Tibial nerve (tissue), 4 donors: ENCODE data around the gene DNAJC7. TPM values are rescaled to one million over a fixed set of nuclear protein-coding genes. Genes with fewer than 3 reads are reported as not detected.

Source experiments
- DNase-seq, 2 donors: peaks; one replicate each; pipeline ENCODE4 v3.0.0-alpha.2; 2019; ENCODE audit warnings: low spot score in 2 of 2
- H3K27ac ChIP-seq, 4 donors: fragments of 200-600 bp; sonication (generic) in 3 of 4; one replicate each; pipeline ENCODE4 v1.5.1; 2017 to 2019; ENCODE audit warnings: mild to moderate bottlenecking in 1 of 4
- H3K27me3 ChIP-seq, 2 donors: fragments of 200-600 bp; sonication (generic) in 1 of 2; one replicate each; pipeline versions ENCODE4 v1.5.1 to v1.6.0; 2017 to 2019
- H3K36me3 ChIP-seq, 3 donors: fragments of 200-600 bp; sonication (generic); one replicate each; pipeline ENCODE4 v1.5.1; 2018 to 2019
- H3K4me1 ChIP-seq, 4 donors: fragments of 200-600 bp; sonication (generic) in 3 of 4; one replicate each; pipeline ENCODE4 v1.5.1; 2017 to 2019
- H3K4me3 ChIP-seq, 4 donors: fragments of 200-600 bp; sonication (generic) in 3 of 4; one replicate each; pipeline ENCODE4 v1.5.1; 2017 to 2019; ENCODE audit warnings: mild to moderate bottlenecking in 1 of 4, moderate library complexity in 1 of 4
- H3K9me3 ChIP-seq, 4 donors: fragments of 200-600 bp; sonication (generic) in 3 of 4; one replicate each; pipeline ENCODE4 v1.5.1; 2017 to 2019
- CTCF ChIP-seq, 5 experiments: fragments of 200-600 bp in 3 of 5; fragments of 450-650 bp in 2 of 5; sonication (generic) in 3 of 5; IDR thresholded peaks; one replicate each; pipeline ENCODE4 v1.5.1; 2016 to 2019; ENCODE audit warnings: antibody characterized with exemption in 5 of 5, mild to moderate bottlenecking in 3 of 5, moderate library complexity in 2 of 5
- EP300 ChIP-seq, 2 donors: sonication (generic); formaldehyde crosslinking; IDR thresholded peaks; one replicate each; pipeline ENCODE4 v1.6.1; 2017; ENCODE audit warnings: antibody characterized with exemption in 2 of 2, mild to moderate bottlenecking in 1 of 2
- POLR2A ChIP-seq, 2 donors: fragments of 450-650 bp; IDR thresholded peaks; one replicate each; pipeline ENCODE4 v1.6.1; 2017; ENCODE audit warnings: antibody characterized with exemption in 2 of 2, mild to moderate bottlenecking in 2 of 2, moderate library complexity in 2 of 2
- WGBS, 2 donors: methylation state at CpG; one replicate each; pipeline ENCODE4 v1.1.5; 2018; 5-methylcytosine and 5-hydroxymethylcytosine counted together
- total RNA-seq, 4 donors: library from RNA; depleted of rRNA; stranded (reverse); fragments of >200 nt; gene quantifications; one replicate each; pipeline ENCODE4 v1.1.0, GENCODE V29; 2016

The DNAJC7 gene
- total RNA-seq, 4 donors from 2014 or later = 56.6 to 90.2 (median 71.8) TPM

DNA sequence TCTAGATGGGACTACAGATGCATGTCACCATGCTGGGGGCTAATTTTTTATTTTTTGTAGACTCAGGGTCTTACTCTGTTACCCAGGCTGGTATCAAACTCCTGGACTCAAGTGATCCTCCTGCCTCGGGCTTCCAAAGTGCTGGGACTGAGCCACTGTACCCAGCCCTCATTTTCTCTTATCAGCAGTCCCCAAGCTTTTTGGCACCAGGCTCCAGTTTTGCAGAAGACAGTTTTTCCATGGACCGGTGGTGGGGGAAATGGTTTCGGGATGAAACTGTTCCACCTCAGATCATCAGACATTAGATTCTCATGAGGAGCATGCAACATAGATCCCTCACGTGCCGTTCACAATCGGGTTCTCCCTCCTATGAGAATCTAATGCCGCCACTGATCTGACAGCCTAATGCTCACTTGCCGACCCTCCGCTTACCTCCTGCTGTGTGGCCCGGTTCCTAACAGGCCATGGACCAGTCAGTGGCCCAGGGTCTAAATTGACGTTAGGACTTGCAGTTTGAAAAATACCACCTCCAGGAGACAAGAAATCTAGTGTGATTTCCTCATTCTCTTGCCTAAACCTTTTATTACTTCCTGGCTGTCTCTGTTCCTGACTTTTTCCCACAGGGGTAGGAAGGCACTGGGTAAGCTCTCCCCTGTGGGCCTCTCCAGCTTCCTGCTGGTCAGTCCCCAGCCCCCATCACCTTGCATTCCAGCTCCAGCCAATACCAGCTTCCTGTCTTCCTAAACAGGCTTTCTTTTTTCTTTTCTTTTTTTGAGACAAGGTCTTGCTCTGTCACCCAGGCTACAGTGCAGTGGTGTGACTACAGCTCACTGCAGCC is 60.0 kb downstream of the DNAJC7 start:
- peaks cover 0 to 17% (median 3%) of the 10 kb centered on the region in 4 donors for H3K4me1 ChIP-seq
- H3K27ac ChIP-seq = no peak overlapping the region
- H3K4me3 ChIP-seq = no peak overlapping the region
- DNase-seq = no peak
- WGBS, 2 donors = 66 to 70% methylated on average over 11 of the region's 11 CpGs
- H3K27me3 ChIP-seq = no peaks in the 10 kb centered on the region
- no peaks in the 10 kb centered on the region for H3K9me3 ChIP-seq
- H3K36me3 ChIP-seq = peaks cover 0 to 32% (median 0%) of the 10 kb centered on the region in 3 donors
- TF ChIP-seq CTCF (IDR thresholded peaks at IDR 0.05) (no peak), POLR2A (IDR thresholded peaks at IDR 0.05) (no peak), EP300 (IDR thresholded peaks at IDR 0.05) (no peak)

- H3K9me3 ChIP-seq = no peaks in the 10 kb centered on the region
- DNase-seq = no peak
- H3K27ac ChIP-seq = no peak overlapping the region
- 93 to 95% methylated on average over 6 of the region's 6 CpGs for WGBS, 2 donors
- H3K4me3 ChIP-seq = no peak overlapping the region
- peaks cover 0 to 17% (median 3%) of the 10 kb centered on the region in 4 donors for H3K4me1 ChIP-seq
- TF ChIP-seq POLR2A (IDR thresholded peaks at IDR 0.05) = no peak
- TF ChIP-seq EP300 (IDR thresholded peaks at IDR 0.05) = no peak
- no peak for TF ChIP-seq CTCF (IDR thresholded peaks at IDR 0.05)
- peaks cover 0 to 32% (median 0%) of the 10 kb centered on the region in 3 donors for H3K36me3 ChIP-seq
- H3K27me3 ChIP-seq = no peaks in the 10 kb centered on the region
Measured at GRCh38 chr17:41956522-41956921, 60.7 kb downstream of the DNAJC7 start.

DNA sequence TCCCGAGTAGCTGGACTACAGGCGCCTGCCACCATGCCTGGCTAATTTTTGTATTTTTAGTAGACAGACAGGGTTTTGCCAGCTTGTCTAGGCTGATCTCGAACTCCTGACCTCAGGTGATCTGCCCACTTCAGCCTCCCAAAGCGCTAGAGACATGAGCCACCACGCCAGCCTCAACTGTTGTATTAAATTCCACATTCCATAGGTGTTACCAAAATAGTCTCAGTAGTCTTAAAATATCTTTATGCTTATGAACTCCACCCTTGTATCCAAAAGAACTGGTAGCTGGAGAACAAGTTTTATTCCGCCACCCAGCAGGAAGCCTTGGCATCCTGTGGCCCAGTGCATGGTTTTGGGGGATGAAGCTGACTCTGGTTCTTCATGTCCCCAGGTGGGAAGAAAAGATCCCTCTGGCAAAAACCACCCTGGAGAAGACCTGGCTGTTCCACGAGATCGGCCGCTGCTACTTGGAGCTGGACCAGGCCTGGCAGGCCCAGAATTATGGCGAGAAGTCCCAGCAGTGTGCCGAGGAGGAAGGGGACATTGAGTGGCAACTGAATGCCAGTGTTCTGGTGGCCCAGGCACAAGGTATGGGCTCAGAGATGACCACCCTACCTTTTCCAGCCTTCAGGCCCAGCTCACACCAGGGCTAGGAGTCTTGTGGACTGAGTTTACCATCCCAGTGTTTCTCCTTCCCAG is 68.3 kb downstream of the DNAJC7 start:
- TF ChIP-seq POLR2A (IDR thresholded peaks at IDR 0.05) (no peak), EP300 (IDR thresholded peaks at IDR 0.05) (no peak), CTCF (IDR thresholded peaks at IDR 0.05) (no peak)
- WGBS, 2 donors = 84 to 91% methylated on average over 11 of the region's 11 CpGs
- H3K36me3 ChIP-seq = peaks cover 0 to 57% (median 0%) of the 10 kb centered on the region in 3 donors

GRCh38 chr17:41944943-41945342 is 72.3 kb downstream of the DNAJC7 start:
- no peak for DNase-seq
- Histone ChIP-seq H3K4me3 (no peak overlapping the region), H3K27me3 (no peaks in the 10 kb centered on the region), H3K36me3 (peaks cover 0 to 37% (median 0%) of the 10 kb centered on the region in 3 donors), H3K4me1 (no peaks in the 10 kb centered on the region), H3K27ac (no peak overlapping the region), H3K9me3 (no peaks in the 10 kb centered on the region)
- TF ChIP-seq CTCF (IDR thresholded peaks at IDR 0.05) = no peak
- no peak for TF ChIP-seq EP300 (IDR thresholded peaks at IDR 0.05)
- no peak for TF ChIP-seq POLR2A (IDR thresholded peaks at IDR 0.05)
- 61 to 63% methylated on average over 3 of the region's 3 CpGs for WGBS, 2 donors

More for the DNA sequence above, 68.3 kb downstream of the DNAJC7 start:
- H3K27me3 ChIP-seq = no peaks in the 10 kb centered on the region
- no peaks in the 10 kb centered on the region for H3K9me3 ChIP-seq
- H3K4me1 ChIP-seq = no peaks in the 10 kb centered on the region
- no peak for DNase-seq
- H3K27ac ChIP-seq = no peak overlapping the region
- no peak overlapping the region for H3K4me3 ChIP-seq

DNA sequence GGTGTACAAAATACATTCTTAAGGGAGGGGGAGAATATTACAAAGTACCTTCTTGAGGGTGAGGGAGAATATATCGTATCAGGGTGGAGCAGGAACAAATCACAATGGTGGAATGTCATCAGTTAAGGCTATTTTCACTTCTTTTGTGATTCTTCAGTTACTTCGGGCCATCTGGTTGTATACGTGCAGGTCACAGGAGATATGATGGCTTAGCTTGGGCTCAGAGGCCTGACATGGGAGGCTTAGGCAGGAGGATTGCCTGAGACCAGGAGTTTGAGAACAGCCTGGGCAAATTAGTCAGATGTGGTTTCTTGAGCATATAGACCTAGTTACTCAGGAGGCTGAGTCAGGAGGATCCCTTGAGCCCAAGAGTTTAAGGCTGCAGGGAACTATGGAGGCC is 73.7 kb downstream of the DNAJC7 start:
- DNase-seq = no peak
- Histone ChIP-seq H3K4me3 (no peak overlapping the region), H3K4me1 (no peaks in the 10 kb centered on the region), H3K27ac (no peak overlapping the region), H3K9me3 (no peaks in the 10 kb centered on the region), H3K36me3 (peaks cover 0 to 37% (median 0%) of the 10 kb centered on the region in 3 donors), H3K27me3 (no peaks in the 10 kb centered on the region)
- TF ChIP-seq POLR2A (IDR thresholded peaks at IDR 0.05) (no peak), EP300 (IDR thresholded peaks at IDR 0.05) (no peak), CTCF (IDR thresholded peaks at IDR 0.05) (no peak)
- WGBS, 2 donors = 90 to 93% methylated on average over 3 of the region's 3 CpGs
